Mesendoderm (in vitro differentiated cells): ENCODE data around the gene ADAMTS17.

Experiments
- DNase-seq: peaks from one replicate; pipeline ENCODE4 v3.0.0; 2013
- H2AK5ac ChIP-seq: 2 replicates; pipeline ENCODE4 v1.6.1; 2013; ENCODE audit warnings: low read length, inconsistent platforms
- H2BK120ac ChIP-seq: 2 replicates; pipeline ENCODE4 v1.6.1; 2013; ENCODE audit warnings: low read depth, mild to moderate bottlenecking, low read length, moderate library complexity, mixed read lengths
- H2BK15ac ChIP-seq: replicated peaks from 2 replicates; pipeline ENCODE4 v1.6.1; 2013; ENCODE audit warnings: low read depth, mild to moderate bottlenecking, moderate library complexity
- H2BK5ac ChIP-seq: 2 replicates; pipeline ENCODE4 v1.6.1; 2013; ENCODE audit warnings: low read length, inconsistent platforms
- H3K18ac ChIP-seq: 2 replicates; pipeline ENCODE4 v1.6.1; 2013; ENCODE audit warnings: mild to moderate bottlenecking, low read length, mixed read lengths
- H3K23ac ChIP-seq: one replicate; pipeline ENCODE4 v1.6.1; 2013; ENCODE audit warnings: low read length
- H3K27ac ChIP-seq: 2 replicates; pipeline ENCODE4 v1.5.1; 2013; ENCODE audit warnings: low read depth, mild to moderate bottlenecking, inconsistent platforms, low read length, moderate library complexity
- H3K27me3 ChIP-seq: 2 replicates; pipeline ENCODE4 v1.6.1; 2013; ENCODE audit warnings: low read length, control low read depth, mild to moderate bottlenecking, inconsistent platforms; ENCODE audit not compliant: insufficient read depth, poor library complexity
- H3K36me3 ChIP-seq: 2 replicates; pipeline ENCODE4 v1.6.1; 2013; ENCODE audit warnings: low read length, inconsistent platforms; ENCODE audit not compliant: control insufficient read depth, insufficient read depth
- H3K4ac ChIP-seq: one replicate; pipeline ENCODE4 v1.6.1; 2013; ENCODE audit warnings: low read depth, mild to moderate bottlenecking, low read length, moderate library complexity
- H3K4me1 ChIP-seq: 2 replicates; pipeline ENCODE4 v1.6.1; 2013; ENCODE audit warnings: low read depth, low read length, inconsistent platforms; ENCODE audit not compliant: control insufficient read depth
- H3K4me2 ChIP-seq: 2 replicates; pipeline ENCODE4 v1.6.1; 2013; ENCODE audit warnings: low read length
- H3K4me3 ChIP-seq: 2 replicates; pipeline ENCODE4 v1.5.1; 2013; ENCODE audit warnings: mild to moderate bottlenecking, low read length
- H3K56ac ChIP-seq: one replicate; pipeline ENCODE4 v1.6.1; 2013; ENCODE audit warnings: low read length
- H3K79me1 ChIP-seq: 2 replicates; pipeline ENCODE4 v1.6.1; 2013; ENCODE audit warnings: low read length, inconsistent platforms
- H3K79me2 ChIP-seq: 2 replicates; pipeline ENCODE4 v1.6.1; 2013; ENCODE audit warnings: mild to moderate bottlenecking, low read length; ENCODE audit not compliant: control insufficient read depth, insufficient read depth
- H3K9ac ChIP-seq: 2 replicates; pipeline ENCODE4 v1.6.1; 2013; ENCODE audit warnings: low read length, inconsistent platforms
- H4K5ac ChIP-seq: one replicate; pipeline ENCODE4 v1.6.1; 2013; ENCODE audit warnings: low read length
- H4K8ac ChIP-seq: one replicate; pipeline ENCODE4 v1.6.1; 2013; ENCODE audit warnings: low read depth, mild to moderate bottlenecking, control low read depth, low read length, moderate library complexity
- WGBS: extraction: QIAGEN DNeasy Blood & Tissue Kit; methylation state at CpG from one replicate; pipeline ENCODE4 v1.1.7; 2013; ENCODE audit warnings: low lambda C conversion rate, missing lambda C conversion rate; ENCODE audit not compliant: insufficient coverage; ENCODE audit errors: extremely low coverage; 5-methylcytosine and 5-hydroxymethylcytosine counted together

ADAMTS17 gene

DNA sequence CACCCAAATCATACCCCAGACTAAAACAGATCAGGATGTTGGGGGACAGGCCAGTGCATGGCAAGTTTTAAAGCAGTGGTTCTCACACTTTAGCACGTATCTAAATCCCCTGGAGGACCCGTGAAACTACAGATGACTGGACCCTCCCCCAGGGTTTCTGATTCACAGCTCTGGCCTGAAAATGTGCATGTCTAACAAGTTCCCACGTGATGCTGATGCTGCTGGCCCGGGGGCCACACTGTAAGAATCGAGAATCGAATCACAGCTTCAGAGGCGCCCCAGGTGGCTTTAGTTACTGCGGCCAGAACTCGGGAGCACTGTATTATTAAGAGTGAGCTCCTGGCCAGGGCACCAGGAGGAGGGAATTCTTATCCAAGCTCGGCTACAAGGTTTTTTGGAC lies 11.6 kb downstream of the ADAMTS17 start:
- DNase-seq = no peak
- Histone ChIP-seq H2BK120ac (no peak overlapping the region), H3K9ac (no peak overlapping the region), H3K56ac (no peak overlapping the region), H3K27ac (no peak overlapping the region), H3K23ac (no peak overlapping the region), H3K79me1 (no peaks in the 10 kb centered on the region), H3K18ac (no peak overlapping the region), H2BK5ac (no peak overlapping the region), H3K4me1 (peaks cover 8% of the 10 kb centered on the region), H3K4me2 (no peak overlapping the region), H2AK5ac (no peak overlapping the region), H2BK15ac (no peak overlapping the region), H4K8ac (no peak overlapping the region), H3K27me3 (no peaks in the 10 kb centered on the region), H3K36me3 (no peaks in the 10 kb centered on the region), H3K4ac (no peak overlapping the region), H3K4me3 (no peak overlapping the region), H3K79me2 (no peaks in the 10 kb centered on the region), H4K5ac (no peak overlapping the region)
- no CpG with 5 or more reads among the region's 10 CpGs for whole genome bisulfite sequencing

DNA sequence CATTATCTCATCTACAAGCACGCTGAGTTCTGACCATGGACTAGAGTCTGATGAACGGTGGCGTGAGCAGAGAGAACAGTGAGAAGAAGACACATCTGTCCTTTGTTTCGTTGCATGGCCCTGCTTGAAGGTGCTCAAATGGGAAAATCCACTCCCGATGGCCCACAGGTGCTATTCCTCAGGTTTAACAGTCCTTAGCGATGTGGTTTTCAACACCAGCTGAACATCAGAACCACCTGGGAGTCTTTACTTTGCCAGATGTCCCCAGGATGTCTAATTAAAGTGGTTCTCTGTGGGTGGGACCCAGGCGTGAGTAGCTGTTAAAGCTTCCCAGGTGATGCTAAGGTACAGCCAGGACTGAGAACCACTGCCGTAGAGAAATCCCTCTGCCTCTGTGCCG lies 13.0 kb downstream of the ADAMTS17 start:
- Histone ChIP-seq H3K4me1 (no peaks in the 10 kb centered on the region), H3K18ac (no peak overlapping the region), H4K5ac (no peak overlapping the region), H3K4me2 (no peak overlapping the region), H3K9ac (no peak overlapping the region), H3K56ac (no peak overlapping the region), H3K23ac (no peak overlapping the region), H3K4me3 (no peak overlapping the region), H3K79me1 (no peaks in the 10 kb centered on the region), H3K4ac (no peak overlapping the region), H2BK120ac (no peak overlapping the region), H2BK15ac (no peak overlapping the region), H2AK5ac (no peak overlapping the region), H4K8ac (no peak overlapping the region), H3K36me3 (no peaks in the 10 kb centered on the region), H3K27me3 (no peaks in the 10 kb centered on the region), H3K27ac (no peak overlapping the region), H3K79me2 (no peaks in the 10 kb centered on the region), H2BK5ac (no peak overlapping the region)
- WGBS = no CpG with 5 or more reads among the region's 9 CpGs
- DNase-seq = no peak

DNA sequence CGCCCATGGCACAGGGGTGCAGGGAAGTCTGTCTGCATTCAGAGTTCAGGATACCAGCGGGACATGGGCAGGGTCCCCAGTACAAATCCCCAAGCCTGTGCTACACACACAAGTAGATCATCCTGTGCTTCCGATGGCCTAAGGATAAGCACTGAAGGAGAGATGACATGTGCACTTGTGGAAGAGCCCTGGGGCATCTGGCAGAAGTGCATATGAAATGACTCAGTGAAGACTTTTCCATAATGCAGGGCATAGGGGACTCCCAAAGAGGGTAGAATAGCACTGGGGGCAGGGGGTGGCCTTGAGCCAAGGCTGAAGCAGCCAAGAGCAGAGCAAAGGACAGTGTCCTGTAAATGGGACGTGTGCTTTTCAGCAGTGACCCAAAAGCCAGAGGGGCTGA lies 22.9 kb downstream of the ADAMTS17 start:
- no peak overlapping the region for H2BK5ac ChIP-seq
- H3K36me3 ChIP-seq = no peaks in the 10 kb centered on the region
- no peak overlapping the region for H3K18ac ChIP-seq
- H3K27me3 ChIP-seq = no peaks in the 10 kb centered on the region
- no peak overlapping the region for H2BK15ac ChIP-seq
- H3K27ac ChIP-seq = no peak overlapping the region
- H3K4me3 ChIP-seq = no peak overlapping the region
- DNase-seq = no peak
- no peak overlapping the region for H3K9ac ChIP-seq
- no peak overlapping the region for H4K8ac ChIP-seq
- no peaks in the 10 kb centered on the region for H3K4me1 ChIP-seq
- no CpG with 5 or more reads among the region's 4 CpGs for WGBS
- H3K79me1 ChIP-seq = no peaks in the 10 kb centered on the region
- H2AK5ac ChIP-seq = no peak overlapping the region
- no peak overlapping the region for H3K4ac ChIP-seq
- no peak overlapping the region for H4K5ac ChIP-seq
- H3K79me2 ChIP-seq = no peaks in the 10 kb centered on the region
- H2BK120ac ChIP-seq = no peak overlapping the region
- H3K4me2 ChIP-seq = no peak overlapping the region
- no peak overlapping the region for H3K23ac ChIP-seq
- no peak overlapping the region for H3K56ac ChIP-seq

DNA sequence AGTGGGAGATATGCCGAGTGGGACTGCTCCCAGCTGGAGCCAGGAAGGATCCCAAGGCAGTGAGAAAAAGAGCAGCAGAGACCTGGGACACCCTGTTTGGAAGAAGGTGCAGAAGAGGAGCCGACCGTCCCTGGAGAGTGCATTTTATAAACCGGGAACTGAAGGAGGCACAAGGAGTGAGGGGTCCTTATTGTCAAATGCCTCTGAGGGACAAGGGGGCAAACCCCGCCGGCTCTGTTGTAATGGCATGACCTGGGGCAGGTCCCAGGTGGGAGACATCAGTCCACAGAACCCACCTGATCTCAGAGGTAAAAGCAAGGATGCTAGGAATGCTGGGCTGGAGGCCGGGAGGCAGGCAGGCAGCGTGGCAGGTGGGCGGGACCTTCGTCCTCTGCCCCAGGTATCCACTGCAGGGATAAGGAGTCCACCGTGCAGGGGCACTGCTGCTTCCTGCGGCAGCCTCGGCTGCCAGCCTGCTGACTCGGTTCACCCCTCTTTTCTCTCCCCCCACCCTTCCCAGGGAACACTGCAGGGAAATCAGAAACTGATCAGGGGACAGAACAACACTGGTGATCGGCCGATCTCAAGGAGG lies 26.9 kb downstream of the ADAMTS17 start:
- WGBS = no CpG with 5 or more reads among the region's 16 CpGs
- H4K8ac ChIP-seq = no peak overlapping the region

DNA sequence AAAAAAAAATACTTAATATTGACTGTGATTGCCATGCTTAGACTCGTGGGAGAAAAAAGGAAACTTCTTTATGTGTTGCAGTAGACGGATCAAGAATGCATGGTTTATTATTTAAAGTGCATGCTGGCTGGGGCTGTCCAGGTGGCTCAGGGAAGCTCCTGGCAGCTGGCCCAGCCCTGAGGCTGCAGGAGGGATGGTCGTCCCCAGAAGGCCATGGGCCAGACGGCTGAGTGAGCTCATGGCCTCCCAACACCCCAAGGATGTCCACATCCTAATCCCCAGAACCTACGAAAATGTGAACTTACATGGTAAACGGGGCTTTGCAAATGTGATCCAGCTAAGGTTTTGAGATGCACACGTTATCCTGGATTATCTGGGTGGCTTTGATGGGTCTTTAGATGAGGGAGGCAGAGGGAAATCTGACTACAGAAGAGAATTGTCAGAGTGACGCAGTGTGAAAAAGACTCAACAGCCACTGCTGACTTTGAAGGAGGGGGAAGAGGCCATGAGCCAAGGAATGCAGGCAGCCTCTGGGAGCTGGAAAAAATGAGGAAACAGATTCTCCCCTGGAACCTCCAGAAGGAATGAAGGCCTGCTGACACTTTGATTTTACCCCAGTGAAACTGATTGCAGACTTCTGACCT lies 29.8 kb downstream of the ADAMTS17 start:
- H3K4me1 ChIP-seq = no peaks in the 10 kb centered on the region
- H2BK120ac ChIP-seq = no peak overlapping the region
- H3K18ac ChIP-seq = no peak overlapping the region
- no peaks in the 10 kb centered on the region for H3K27me3 ChIP-seq
- no peak for DNase-seq
- no peak overlapping the region for H2AK5ac ChIP-seq
- no peak overlapping the region for H3K4ac ChIP-seq
- H4K5ac ChIP-seq = no peak overlapping the region
- no peak overlapping the region for H2BK15ac ChIP-seq
- H3K9ac ChIP-seq = no peak overlapping the region
- no peak overlapping the region for H2BK5ac ChIP-seq
- H4K8ac ChIP-seq = no peak overlapping the region
- WGBS = no CpG with 5 or more reads among the region's 8 CpGs
- H3K23ac ChIP-seq = no peak overlapping the region
- H3K4me3 ChIP-seq = no peak overlapping the region
- H3K36me3 ChIP-seq = no peaks in the 10 kb centered on the region
- H3K79me2 ChIP-seq = no peaks in the 10 kb centered on the region
- no peak overlapping the region for H3K27ac ChIP-seq
- H3K79me1 ChIP-seq = no peaks in the 10 kb centered on the region
- no peak overlapping the region for H3K4me2 ChIP-seq
- H3K56ac ChIP-seq = no peak overlapping the region

More for the DNA sequence above, 26.9 kb downstream of the ADAMTS17 start:
- H2BK15ac ChIP-seq = no peak overlapping the region
- no peak overlapping the region for H2BK120ac ChIP-seq
- no peaks in the 10 kb centered on the region for H3K79me2 ChIP-seq
- DNase-seq = no peak
- H3K4me1 ChIP-seq = no peaks in the 10 kb centered on the region
- H2BK5ac ChIP-seq = no peak overlapping the region
- no peak overlapping the region for H3K4me3 ChIP-seq
- H3K23ac ChIP-seq = no peak overlapping the region
- no peaks in the 10 kb centered on the region for H3K36me3 ChIP-seq
- no peak overlapping the region for H3K56ac ChIP-seq
- H3K27ac ChIP-seq = no peak overlapping the region
- no peaks in the 10 kb centered on the region for H3K27me3 ChIP-seq
- no peak overlapping the region for H3K18ac ChIP-seq
- H3K9ac ChIP-seq = no peak overlapping the region
- H3K79me1 ChIP-seq = no peaks in the 10 kb centered on the region
- no peak overlapping the region for H4K5ac ChIP-seq
- H3K4ac ChIP-seq = no peak overlapping the region
- no peak overlapping the region for H3K4me2 ChIP-seq
- no peak overlapping the region for H2AK5ac ChIP-seq

DNA sequence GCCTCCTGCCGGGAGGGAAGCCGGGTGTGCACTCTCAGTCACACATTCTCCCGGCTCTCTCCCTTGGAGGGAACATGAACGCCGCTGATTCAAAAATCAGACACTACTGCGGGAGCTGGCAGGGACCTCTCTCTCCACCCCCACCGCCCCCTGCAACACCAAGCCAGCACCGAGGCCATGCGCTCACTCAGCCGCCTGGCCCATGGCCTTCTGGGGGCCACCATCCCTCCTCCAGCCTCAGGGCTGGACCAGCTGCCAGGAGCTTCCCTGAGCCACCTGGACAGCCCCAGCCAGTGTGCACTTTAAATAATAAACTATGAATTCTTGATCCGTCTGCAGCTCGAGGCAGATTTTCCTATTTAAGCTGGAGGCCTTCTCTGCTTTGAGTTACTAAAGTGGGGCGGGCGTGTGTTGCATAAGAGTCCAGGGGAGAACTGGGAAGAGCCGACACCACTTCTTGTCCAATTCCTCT lies 30.6 kb downstream of the ADAMTS17 start:
- H3K36me3 ChIP-seq = no peaks in the 10 kb centered on the region
- no peak overlapping the region for H3K4ac ChIP-seq
- H3K27me3 ChIP-seq = no peaks in the 10 kb centered on the region
- H3K4me1 ChIP-seq = no peaks in the 10 kb centered on the region
- WGBS = no CpG with 5 or more reads among the region's 15 CpGs
- H3K27ac ChIP-seq = no peak overlapping the region
- H3K79me1 ChIP-seq = no peaks in the 10 kb centered on the region
- H3K18ac ChIP-seq = no peak overlapping the region
- H2BK120ac ChIP-seq = no peak overlapping the region
- no peaks in the 10 kb centered on the region for H3K79me2 ChIP-seq
- no peak overlapping the region for H3K4me2 ChIP-seq
- no peak overlapping the region for H3K56ac ChIP-seq
- H2AK5ac ChIP-seq = no peak overlapping the region
- H2BK15ac ChIP-seq = no peak overlapping the region
- H3K23ac ChIP-seq = no peak overlapping the region
- H3K9ac ChIP-seq = no peak overlapping the region
- no peak overlapping the region for H3K4me3 ChIP-seq
- no peak overlapping the region for H2BK5ac ChIP-seq
- no peak for DNase-seq
- no peak overlapping the region for H4K8ac ChIP-seq
- no peak overlapping the region for H4K5ac ChIP-seq
